ENCODE results near the gene SGMS1.

Gene SGMS1

GRCh38 chr10:50397312-50398140, 226.2 kb downstream of the SGMS1 start:
- DNase-seq (ENCODE audit: low spot score) = peak; percentile 49

- peak; percentile 62 for DNase-seq (ENCODE audit: low spot score)
Measured at GRCh38 chr10:50396491-50397311, 227.1 kb downstream of the SGMS1 start.

DNA sequence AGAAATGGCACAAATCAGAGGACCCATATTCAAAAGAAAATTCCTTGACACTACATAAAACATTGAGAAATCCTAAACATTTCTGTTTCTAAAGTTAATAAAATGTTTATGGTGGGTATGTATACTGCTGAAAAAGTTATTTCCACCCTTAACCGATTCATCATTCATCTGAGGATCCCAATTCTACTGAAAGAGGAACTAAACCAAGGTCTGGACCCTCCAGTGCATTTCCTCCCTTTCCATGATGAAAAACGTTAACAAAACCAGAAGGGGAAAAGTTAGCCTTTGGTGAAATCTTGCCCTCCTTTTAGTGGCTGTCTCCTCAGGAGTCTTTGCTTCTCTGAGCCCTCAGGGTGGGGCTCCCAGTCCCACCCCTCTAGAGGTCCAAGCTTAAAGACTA, 227.9 kb downstream of the SGMS1 start:
- no peak for DNase-seq (ENCODE audit: low spot score)

GRCh38 chr10:50395271-50395670, 228.5 kb downstream of the SGMS1 start:
- no peak for DNase-seq (ENCODE audit: low spot score)

GRCh38 chr10:50394832-50395231, 228.9 kb downstream of the SGMS1 start:
- DNase-seq (ENCODE audit: low spot score) = no peak

DNA sequence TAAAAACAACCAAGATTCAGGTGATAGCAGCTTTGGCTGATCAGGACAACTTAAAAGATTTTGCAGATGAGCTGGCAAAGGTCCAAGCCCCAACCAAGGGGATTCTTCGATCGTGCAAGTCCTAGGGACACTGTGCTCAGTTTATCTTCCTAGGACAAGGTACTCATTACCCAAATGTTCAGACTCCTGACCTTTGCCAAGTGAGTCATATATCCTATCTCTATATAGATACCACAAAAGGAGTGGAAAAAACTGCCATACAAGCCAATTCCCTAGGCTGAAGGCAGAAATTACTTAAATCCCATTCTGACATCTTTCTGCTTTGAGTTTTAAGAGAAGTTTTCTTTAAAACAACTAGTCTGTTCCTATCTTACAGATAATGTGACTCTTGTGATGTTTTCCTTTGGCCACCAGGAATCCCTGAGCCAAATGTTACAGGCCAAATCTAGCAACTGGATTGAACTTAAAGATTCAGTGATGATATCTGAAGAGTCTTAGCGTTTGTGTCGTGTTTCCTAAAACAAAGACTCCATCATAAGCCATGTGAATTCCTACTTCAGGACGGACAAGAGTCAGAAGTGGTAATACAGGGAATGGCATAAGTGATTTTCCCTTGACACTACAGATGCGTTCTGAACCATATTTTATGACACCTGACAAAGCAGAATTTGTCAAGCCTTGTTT, 229.8 kb downstream of the SGMS1 start:
- DNase-seq (ENCODE audit: low spot score) = peak; percentile 56

- peak; percentile 34 for DNase-seq (ENCODE audit: low spot score)
Measured at GRCh38 chr10:50392966-50393718, 230.6 kb downstream of the SGMS1 start.

DNA sequence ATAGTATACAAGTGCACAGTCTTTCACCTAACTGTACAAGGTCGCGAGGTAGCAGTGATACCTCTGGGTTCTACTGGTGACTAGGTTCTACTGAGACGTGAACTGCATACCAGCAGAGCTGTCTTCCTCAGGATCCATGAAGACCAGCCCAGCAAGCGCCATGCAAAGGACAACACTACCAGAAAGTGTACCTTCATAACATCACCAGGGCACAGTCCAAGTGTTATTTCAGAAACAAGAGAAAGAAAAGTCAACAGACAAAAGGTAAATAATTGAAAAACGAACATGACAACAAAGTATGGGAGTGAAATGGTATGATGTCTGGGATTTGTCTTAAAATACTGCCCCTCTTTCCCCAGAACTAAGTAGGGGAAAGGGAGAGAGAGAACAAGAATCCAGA, 231.3 kb downstream of the SGMS1 start:
- DNase-seq (ENCODE audit: low spot score) = no peak

GRCh38 chr10:50390302-50390701, 233.5 kb downstream of the SGMS1 start:
- DNase-seq (ENCODE audit: low spot score) = no peak

- no peak for DNase-seq (ENCODE audit: low spot score)
Measured at GRCh38 chr10:50388181-50388580, 235.6 kb downstream of the SGMS1 start.

GRCh38 chr10:50387732-50388073, 236.1 kb downstream of the SGMS1 start:
- no peak for DNase-seq (ENCODE audit: low spot score)

- DNase-seq (ENCODE audit: low spot score) = no peak
Measured at GRCh38 chr10:50387007-50387731, 236.6 kb downstream of the SGMS1 start.

DNA sequence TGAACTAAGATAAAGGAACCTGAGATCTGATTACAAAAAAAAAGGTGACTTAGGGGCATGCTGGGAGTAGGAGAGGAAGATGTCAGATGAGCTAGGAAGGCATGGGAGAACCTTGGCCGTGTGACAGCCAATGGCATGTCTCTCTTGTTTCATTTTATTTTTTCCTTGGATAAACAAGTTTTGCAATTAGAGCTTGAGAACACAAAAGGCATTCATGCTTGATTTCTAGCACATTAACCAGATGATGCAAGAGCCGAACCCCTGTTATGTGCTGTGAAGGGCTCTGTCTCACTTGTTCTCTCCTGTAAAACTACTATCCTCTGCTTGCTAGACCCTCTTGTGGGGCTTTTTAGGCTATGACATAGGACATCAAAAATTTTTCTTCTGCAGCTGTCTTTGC, 238.1 kb downstream of the SGMS1 start:
- no peak for DNase-seq (ENCODE audit: low spot score)

DNA sequence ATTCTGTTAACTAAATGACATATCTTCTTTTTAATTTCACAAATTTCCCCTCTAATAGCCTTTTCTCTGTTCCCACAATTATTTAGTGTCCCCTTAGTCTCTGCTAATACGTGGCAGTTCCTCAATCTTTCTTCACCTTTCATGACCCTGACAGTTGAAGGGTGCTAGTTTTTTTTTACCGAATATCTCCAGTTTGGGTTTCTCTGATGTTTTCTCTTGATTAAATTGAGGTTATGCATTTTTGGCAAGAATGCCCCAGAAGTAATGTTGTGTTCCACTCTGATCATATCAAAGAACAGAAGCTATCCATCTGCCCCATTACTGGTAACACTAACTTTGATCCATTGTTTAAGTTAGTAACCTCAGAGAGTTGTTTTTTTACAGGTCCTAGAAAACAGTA, 238.9 kb downstream of the SGMS1 start:
- DNase-seq (ENCODE audit: low spot score) = no peak

- DNase-seq (ENCODE audit: low spot score) = no peak
Measured at GRCh38 chr10:50384238-50384637, 239.5 kb downstream of the SGMS1 start.

GRCh38 chr10:50382576-50383023, 241.2 kb downstream of the SGMS1 start:
- DNase-seq (ENCODE audit: low spot score) = no peak

DNA sequence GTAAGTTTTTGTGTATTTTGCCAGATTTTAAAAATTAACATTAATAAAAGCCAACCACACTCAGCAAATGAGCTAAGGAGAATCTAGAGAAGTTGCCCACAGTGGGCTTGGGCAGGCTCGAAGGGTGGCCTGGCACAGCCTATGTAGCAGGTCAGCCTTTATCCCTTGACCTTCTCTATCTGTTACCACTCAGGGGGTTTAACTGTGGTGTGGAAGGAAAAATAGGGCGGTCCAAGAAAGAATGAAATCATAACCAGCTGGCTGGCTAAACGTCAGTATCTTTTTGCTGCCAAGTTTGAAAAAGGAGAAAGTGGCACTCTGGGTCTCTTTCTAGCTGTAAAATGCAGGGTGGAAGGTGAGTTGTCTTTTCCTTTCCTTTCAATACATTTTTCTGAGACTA, 242.1 kb downstream of the SGMS1 start:
- DNase-seq (ENCODE audit: low spot score) = no peak

DNA sequence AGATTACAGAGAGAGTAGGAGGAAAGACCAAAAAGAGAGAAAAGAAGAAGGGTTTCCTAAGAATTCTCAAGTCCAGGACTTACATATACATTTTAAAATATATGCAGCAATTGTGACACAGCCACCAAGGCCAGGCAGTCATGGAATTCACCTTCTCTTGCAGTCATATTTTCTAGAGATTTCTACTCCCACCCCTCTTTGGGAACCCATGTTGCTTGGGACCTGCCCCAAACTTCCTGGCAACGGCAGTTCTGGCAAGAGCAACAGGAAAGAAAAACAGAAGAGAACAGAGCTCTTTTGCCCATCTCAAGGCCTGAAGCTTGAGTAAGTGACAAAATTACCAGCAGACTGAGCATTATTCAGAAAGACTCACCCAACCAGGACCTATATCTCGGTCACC, 244.1 kb downstream of the SGMS1 start:
- DNase-seq (ENCODE audit: low spot score) = no peak

DNA sequence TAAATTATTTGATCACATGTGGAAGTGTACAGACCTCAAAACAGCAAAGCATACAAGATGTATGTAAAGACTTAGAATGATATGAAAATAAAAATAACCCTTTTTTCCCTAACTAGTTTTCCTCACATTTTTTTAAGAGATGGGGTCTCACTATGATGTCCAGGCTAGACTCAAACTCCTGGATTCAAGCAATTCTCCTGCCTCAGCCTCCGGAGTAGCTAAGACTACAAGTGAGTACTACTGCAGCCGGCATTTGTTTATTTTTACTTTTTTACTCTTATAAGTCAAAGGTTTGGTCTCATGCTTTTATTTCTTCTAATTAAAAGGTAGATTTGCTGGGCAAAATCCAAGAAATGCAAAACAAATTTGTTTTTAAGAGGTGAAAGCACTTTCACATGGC, 248.0 kb downstream of the SGMS1 start:
- no peak for DNase-seq (ENCODE audit: low spot score)

GRCh38 chr10:50375051-50375452, 248.7 kb downstream of the SGMS1 start:
- DNase-seq (ENCODE audit: low spot score) = no peak

- no peak for DNase-seq (ENCODE audit: low spot score)
Measured at GRCh38 chr10:50373821-50374501, 249.8 kb downstream of the SGMS1 start.
